Left ventricle myocardium inferior (tissue), 1 donor: Measurements from ENCODE around the gene RIMKLA. TPM values are rescaled to one million over a fixed set of nuclear protein-coding genes. Genes with fewer than 3 reads are reported as not detected.
A peak's percentile ranks its signal among the peaks of the same experiment; 100 is the strongest.

ENCODE experiments used
- DNase-seq: peaks from one replicate; pipeline ENCODE4 v3.0.0-alpha.2; 2020
- H3K27ac ChIP-seq: fragments of 200-600 bp; replicated peaks from 2 replicates; pipeline ENCODE4 v1.8.0; 2021
- H3K27me3 ChIP-seq: fragments of 200-600 bp; 2 replicates; pipeline ENCODE4 v1.8.0; 2021; ENCODE audit warnings: low read depth
- H3K36me3 ChIP-seq: fragments of 200-600 bp; 2 replicates; pipeline ENCODE4 v1.8.0; 2021
- H3K4me1 ChIP-seq: fragments of 200-600 bp; 2 replicates; pipeline ENCODE4 v1.8.0; 2021
- H3K4me3 ChIP-seq: fragments of 200-600 bp; 2 replicates; pipeline ENCODE4 v1.8.0; 2021; ENCODE audit warnings: mild to moderate bottlenecking, moderate library complexity
- H3K9me3 ChIP-seq: fragments of 200-600 bp; replicated peaks from 2 replicates; pipeline ENCODE4 v1.8.0; 2021
- intact Hi-C: fragments of 100-400 bp; cut with micrococcal nuclease; formaldehyde crosslinking; loops from one replicate; pipeline ENCODE4 v1.11.0; 2022
- total RNA-seq: library from RNA; stranded (reverse); fragmentation: NEBNext Ultra II Directional; extraction: Animal tissue kit (Norgen Biotek cat#: 25700); gene quantifications from one replicate; pipeline ENCODE4 v1.2.1, GENCODE V29; 2021
- TF ChIP-seq, protein P1 (sequence below): fragments of 200-600 bp; IDR thresholded peaks from 2 replicates; pipeline ENCODE4 v1.8.0; 2021; ENCODE audit warnings: antibody characterized with exemption, mild to moderate bottlenecking, borderline replicate concordance
- donor health status: DM: no; HTN: yes; CAD: no; lungs with severe emphysema.

Gene RIMKLA
- total RNA-seq, 1 donor from 2014 or later: 10.2 TPM

GRCh38 chr1:42454403-42454802 is 73.8 kb downstream of the RIMKLA start:
- intact Hi-C loops: loop anchor here (10.0 kb wide), 1 partner anchor 120 kb away; the partner anchor contains the start of gene FOXJ3
- TF ChIP-seq, protein P1, sequence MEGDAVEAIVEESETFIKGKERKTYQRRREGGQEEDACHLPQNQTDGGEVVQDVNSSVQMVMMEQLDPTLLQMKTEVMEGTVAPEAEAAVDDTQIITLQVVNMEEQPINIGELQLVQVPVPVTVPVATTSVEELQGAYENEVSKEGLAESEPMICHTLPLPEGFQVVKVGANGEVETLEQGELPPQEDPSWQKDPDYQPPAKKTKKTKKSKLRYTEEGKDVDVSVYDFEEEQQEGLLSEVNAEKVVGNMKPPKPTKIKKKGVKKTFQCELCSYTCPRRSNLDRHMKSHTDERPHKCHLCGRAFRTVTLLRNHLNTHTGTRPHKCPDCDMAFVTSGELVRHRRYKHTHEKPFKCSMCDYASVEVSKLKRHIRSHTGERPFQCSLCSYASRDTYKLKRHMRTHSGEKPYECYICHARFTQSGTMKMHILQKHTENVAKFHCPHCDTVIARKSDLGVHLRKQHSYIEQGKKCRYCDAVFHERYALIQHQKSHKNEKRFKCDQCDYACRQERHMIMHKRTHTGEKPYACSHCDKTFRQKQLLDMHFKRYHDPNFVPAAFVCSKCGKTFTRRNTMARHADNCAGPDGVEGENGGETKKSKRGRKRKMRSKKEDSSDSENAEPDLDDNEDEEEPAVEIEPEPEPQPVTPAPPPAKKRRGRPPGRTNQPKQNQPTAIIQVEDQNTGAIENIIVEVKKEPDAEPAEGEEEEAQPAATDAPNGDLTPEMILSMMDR: no peak

GRCh38 chr1:42456010-42456753 is 75.6 kb downstream of the RIMKLA start, which contains the start of the genes PPCS and ZMYND12:
Gene PPCS (plus strand): TSS chr1:42456543. CDS start chr1:42456566, 23 bp downstream.
Gene ZMYND12 (minus strand): TSS chr1:42456022. CDS start chr1:42455997, 25 bp downstream.
- Histone ChIP-seq H3K4me3 (peak within 1 kb of the TSS; percentile 99), H3K27me3 (no peaks in the 10 kb centered on the region), H3K36me3 (peaks cover 20% of the 10 kb centered on the region), H3K27ac (peak within 1 kb of the TSS; percentile 98), H3K9me3 (no peaks in the 10 kb centered on the region), H3K4me1 (peaks cover 30% of the 10 kb centered on the region)
- DNase-seq: peak; percentile 87
- TF ChIP-seq, protein P1: peak; percentile 31
- intact Hi-C loops: loop anchor here (10.0 kb wide), 1 partner anchor 121 kb away; the partner anchor contains the start of gene FOXJ3

More at GRCh38 chr1:42454403-42454802, 73.8 kb downstream of the RIMKLA start:
- no peaks in the 10 kb centered on the region for H3K9me3 ChIP-seq
- peaks cover 7% of the 10 kb centered on the region for H3K36me3 ChIP-seq
- no peak overlapping the region for H3K4me3 ChIP-seq
- peaks cover 30% of the 10 kb centered on the region for H3K4me1 ChIP-seq
- no peak overlapping the region for H3K27ac ChIP-seq
- no peak for DNase-seq
- no peaks in the 10 kb centered on the region for H3K27me3 ChIP-seq

DNA sequence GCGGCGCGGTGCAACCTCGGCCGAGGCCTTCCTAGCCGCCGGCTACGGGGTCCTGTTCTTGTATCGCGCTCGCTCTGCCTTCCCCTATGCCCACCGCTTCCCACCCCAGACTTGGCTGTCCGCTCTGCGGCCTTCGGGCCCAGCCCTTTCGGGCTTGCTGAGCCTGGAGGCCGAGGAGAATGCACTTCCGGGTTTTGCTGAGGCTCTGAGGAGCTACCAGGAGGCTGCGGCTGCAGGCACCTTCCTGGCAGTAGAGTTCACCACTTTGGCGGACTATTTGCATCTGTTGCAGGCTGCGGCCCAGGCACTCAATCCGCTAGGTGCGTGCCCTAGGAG is 76.1 kb downstream of the RIMKLA start:
- peak overlapping the region; percentile 99 for H3K4me3 ChIP-seq
- no peaks in the 10 kb centered on the region for H3K27me3 ChIP-seq
- H3K36me3 ChIP-seq: peaks cover 22% of the 10 kb centered on the region
- peaks cover 30% of the 10 kb centered on the region for H3K4me1 ChIP-seq
- intact Hi-C loops: loop anchor here (10.0 kb wide), 1 partner anchor 122 kb away; the partner anchor contains the start of gene FOXJ3
- H3K9me3 ChIP-seq: no peaks in the 10 kb centered on the region
- H3K27ac ChIP-seq: peak overlapping the region; percentile 98
- DNase-seq: no peak
- TF ChIP-seq, protein P1: no peak

- intact Hi-C loops: no loop called here
- H3K27me3 ChIP-seq: no peaks in the 10 kb centered on the region
- TF ChIP-seq, protein P1: no peak
- peaks cover 22% of the 10 kb centered on the region for H3K36me3 ChIP-seq
- H3K9me3 ChIP-seq: no peaks in the 10 kb centered on the region
- H3K4me3 ChIP-seq: no peak overlapping the region
- peaks cover 37% of the 10 kb centered on the region for H3K4me1 ChIP-seq
- DNase-seq: no peak
- H3K27ac ChIP-seq: no peak overlapping the region
These were observed 80.6 kb downstream of the RIMKLA start for GRCh38 chr1:42461196-42461595.

GRCh38 chr1:42462828-42463763 is 82.5 kb downstream of the RIMKLA start, which contains the start of gene CCDC30:
Gene CCDC30 (plus strand): TSS chr1:42463286. CDS start chr1:42480552, 17,266 bp downstream.
- H3K4me3 ChIP-seq: peak within 1 kb of the TSS; percentile 80
- H3K4me1 ChIP-seq: peaks cover 18% of the 10 kb centered on the region
- intact Hi-C loops: no loop called here
- no peaks in the 10 kb centered on the region for H3K27me3 ChIP-seq
- TF ChIP-seq, protein P1: no peak
- H3K27ac ChIP-seq: peak within 1 kb of the TSS; percentile 25
- H3K9me3 ChIP-seq: no peaks in the 10 kb centered on the region
- peaks cover 22% of the 10 kb centered on the region for H3K36me3 ChIP-seq
- DNase-seq: peak; percentile 94
